ENCODE measurements around the gene IMP4. TPM values are rescaled to one million over a fixed set of nuclear protein-coding genes. Genes with fewer than 3 reads are reported as not detected.

The IMP4 gene
- total and polyA plus RNA-seq, 7 donors, result 74.4 to 270 (median 118) TPM

GRCh38 chr2:130338793-130339345 is 3.8 kb upstream of the IMP4 start:
- WGBS, 3 donors, result 40 to 62% (median 53%) methylated on average over 12 of the region's 12 CpGs
- Histone ChIP-seq H3K9me3 (no peaks in the 10 kb centered on the region), H3K27me3 (ENCODE audit: insufficient read depth in 3 of 3, low read length in 2 of 3) (no peaks in the 10 kb centered on the region), H3K4me1 (peaks cover 13% of the 10 kb centered on the region), H3K36me3 (ENCODE audit: insufficient read depth in 1 of 2, low read depth in 1 of 2) (peaks cover 0 to 37% of the 10 kb centered on the region in 2 donors), H3K4me3 (no peak overlapping the region), H3K27ac (peak overlapping the region; percentile 31)
- intact Hi-C loops (cut with DNase I), result no loop called here
- ATAC-seq (no peak), DNase-seq (no peak)
- TF ChIP-seq, protein P1, sequence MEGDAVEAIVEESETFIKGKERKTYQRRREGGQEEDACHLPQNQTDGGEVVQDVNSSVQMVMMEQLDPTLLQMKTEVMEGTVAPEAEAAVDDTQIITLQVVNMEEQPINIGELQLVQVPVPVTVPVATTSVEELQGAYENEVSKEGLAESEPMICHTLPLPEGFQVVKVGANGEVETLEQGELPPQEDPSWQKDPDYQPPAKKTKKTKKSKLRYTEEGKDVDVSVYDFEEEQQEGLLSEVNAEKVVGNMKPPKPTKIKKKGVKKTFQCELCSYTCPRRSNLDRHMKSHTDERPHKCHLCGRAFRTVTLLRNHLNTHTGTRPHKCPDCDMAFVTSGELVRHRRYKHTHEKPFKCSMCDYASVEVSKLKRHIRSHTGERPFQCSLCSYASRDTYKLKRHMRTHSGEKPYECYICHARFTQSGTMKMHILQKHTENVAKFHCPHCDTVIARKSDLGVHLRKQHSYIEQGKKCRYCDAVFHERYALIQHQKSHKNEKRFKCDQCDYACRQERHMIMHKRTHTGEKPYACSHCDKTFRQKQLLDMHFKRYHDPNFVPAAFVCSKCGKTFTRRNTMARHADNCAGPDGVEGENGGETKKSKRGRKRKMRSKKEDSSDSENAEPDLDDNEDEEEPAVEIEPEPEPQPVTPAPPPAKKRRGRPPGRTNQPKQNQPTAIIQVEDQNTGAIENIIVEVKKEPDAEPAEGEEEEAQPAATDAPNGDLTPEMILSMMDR (IDR thresholded peaks at IDR 0.05), result no peak

DNA sequence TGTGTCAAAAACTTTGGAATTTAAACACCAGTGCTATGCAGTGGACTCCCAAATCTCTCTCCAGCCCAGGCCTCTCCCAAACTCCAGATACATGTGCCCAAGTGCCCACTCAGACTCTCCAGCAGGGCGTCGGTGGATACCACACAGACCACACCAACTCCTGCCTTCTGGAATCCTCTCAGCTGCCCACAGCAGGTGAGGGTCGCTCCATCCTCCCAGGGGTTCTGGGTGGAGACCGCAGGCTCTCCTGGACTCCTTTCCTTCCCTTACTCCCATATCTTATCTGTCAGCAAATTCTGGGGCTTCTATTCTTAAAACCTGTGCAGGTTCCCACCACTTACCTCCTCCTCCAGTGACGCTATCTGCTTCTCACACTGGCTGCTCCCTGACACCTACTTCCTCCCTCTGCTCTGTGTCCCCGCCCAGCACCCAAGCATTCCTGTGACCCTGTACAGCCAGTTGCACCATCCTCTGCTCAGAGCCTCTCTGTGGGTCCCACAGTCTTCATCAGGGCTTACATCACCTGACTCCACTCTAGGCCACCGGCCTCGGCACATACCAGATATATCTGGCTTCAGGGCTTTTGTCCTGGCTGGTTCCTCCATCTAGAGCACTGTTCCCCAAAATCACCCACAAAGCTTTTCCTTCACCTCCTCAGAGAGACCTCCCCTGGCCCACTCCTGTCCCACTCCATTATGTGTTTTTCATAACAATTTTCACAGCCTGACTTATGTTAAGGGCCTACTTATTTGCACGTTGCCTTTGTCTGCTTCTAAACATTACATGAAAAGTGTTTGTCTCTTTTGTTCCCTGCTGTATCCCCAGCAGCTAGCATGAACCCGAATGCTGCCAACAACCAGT is 2.6 kb upstream of the IMP4 start:
- Histone ChIP-seq H3K27ac (no peak overlapping the region), H3K4me3 (no peak overlapping the region), H3K36me3 (ENCODE audit: insufficient read depth in 1 of 2, low read depth in 1 of 2) (peaks cover 0 to 46% of the 10 kb centered on the region in 2 donors), H3K27me3 (ENCODE audit: insufficient read depth in 3 of 3, low read length in 2 of 3) (no peaks in the 10 kb centered on the region), H3K4me1 (peaks cover 15% of the 10 kb centered on the region), H3K9me3 (no peaks in the 10 kb centered on the region)
- TF ChIP-seq, protein P1 (IDR thresholded peaks at IDR 0.05), result no peak
- 95 to 97% (median 95%) methylated on average over 10 of the region's 10 CpGs for WGBS, 3 donors
- DNase-seq (no peak), ATAC-seq (no peak)
- intact Hi-C loops (cut with DNase I), result loop anchor here (5.0 kb wide), 1 partner anchor 158 kb away; the partner anchor contains the start of genes MZT2B (in 2 of the 2) and SMPD4 (in 2 of the 2)

- intact Hi-C loops (cut with DNase I), result loop anchor here (5.0 kb wide), 1 partner anchor 159 kb away; the partner anchor contains the start of genes MZT2B (in 2 of the 2) and SMPD4 (in 2 of the 2)
- Histone ChIP-seq H3K4me1 (peaks cover 15% of the 10 kb centered on the region), H3K27me3 (ENCODE audit: insufficient read depth in 3 of 3, low read length in 2 of 3) (no peaks in the 10 kb centered on the region), H3K27ac (peak overlapping the region; percentile 91), H3K4me3 (peak overlapping the region; percentile 99), H3K36me3 (ENCODE audit: insufficient read depth in 1 of 2, low read depth in 1 of 2) (peaks cover 5 to 61% of the 10 kb centered on the region in 2 donors), H3K9me3 (no peaks in the 10 kb centered on the region)
- WGBS, 3 donors, result 3 to 5% (median 4%) methylated on average over 24 of the region's 24 CpGs
- TF ChIP-seq, protein P1 (IDR thresholded peaks at IDR 0.05), result no peak
- ATAC-seq (peak in 1 of 4 donors; percentile 0), DNase-seq (no peak)
Measured at GRCh38 chr2:130341562-130342019, 1.1 kb upstream of the IMP4 start.

GRCh38 chr2:130342020-130342532 is 621 bp upstream of the IMP4 start:
- Histone ChIP-seq H3K4me1 (peaks cover 15% of the 10 kb centered on the region), H3K27ac (peak overlapping the region; percentile 91), H3K36me3 (ENCODE audit: insufficient read depth in 1 of 2, low read depth in 1 of 2) (peaks cover 6 to 66% of the 10 kb centered on the region in 2 donors), H3K4me3 (peak overlapping the region; percentile 99), H3K9me3 (no peaks in the 10 kb centered on the region), H3K27me3 (ENCODE audit: insufficient read depth in 3 of 3, low read length in 2 of 3) (no peaks in the 10 kb centered on the region)
- intact Hi-C loops (cut with DNase I), result loop anchor here (5.0 kb wide), 1 partner anchor 160 kb away; the partner anchor contains the start of genes MZT2B (in 2 of the 2) and SMPD4 (in 2 of the 2)
- TF ChIP-seq, protein P1 (IDR thresholded peaks at IDR 0.05), result no peak
- WGBS, 3 donors, result 0 to 1% (median 1%) methylated on average over 22 to 24 of the region's 24 CpGs
- ATAC-seq, result peak; percentile 83 to 90 (median 84)
- DNase-seq, result peak; percentile 90 to 93
